Measurements from ENCODE around the gene ELAC2. TPM values are rescaled to one million over a fixed set of nuclear protein-coding genes. Genes with fewer than 3 reads are reported as not detected.

Gene ELAC2
- total RNA-seq, 1 experiment from 2014 or later, result 84.5 TPM

GRCh38 chr17:12994341-12995074, 23.3 kb downstream of the ELAC2 start (continued):
- TF ChIP-seq, protein P1, sequence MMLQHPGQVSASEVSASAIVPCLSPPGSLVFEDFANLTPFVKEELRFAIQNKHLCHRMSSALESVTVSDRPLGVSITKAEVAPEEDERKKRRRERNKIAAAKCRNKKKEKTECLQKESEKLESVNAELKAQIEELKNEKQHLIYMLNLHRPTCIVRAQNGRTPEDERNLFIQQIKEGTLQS (IDR thresholded peaks at IDR 0.05), result no peak
- TF ChIP-seq TCF7L2 (IDR thresholded peaks at IDR 0.05; ENCODE audit: borderline replicate concordance, extremely low read depth, insufficient read depth, insufficient read length), result no peak
- no peak for TF ChIP-seq SP1 (IDR thresholded peaks at IDR 0.05; ENCODE audit: low read depth)
- TF ChIP-seq, protein P2, sequence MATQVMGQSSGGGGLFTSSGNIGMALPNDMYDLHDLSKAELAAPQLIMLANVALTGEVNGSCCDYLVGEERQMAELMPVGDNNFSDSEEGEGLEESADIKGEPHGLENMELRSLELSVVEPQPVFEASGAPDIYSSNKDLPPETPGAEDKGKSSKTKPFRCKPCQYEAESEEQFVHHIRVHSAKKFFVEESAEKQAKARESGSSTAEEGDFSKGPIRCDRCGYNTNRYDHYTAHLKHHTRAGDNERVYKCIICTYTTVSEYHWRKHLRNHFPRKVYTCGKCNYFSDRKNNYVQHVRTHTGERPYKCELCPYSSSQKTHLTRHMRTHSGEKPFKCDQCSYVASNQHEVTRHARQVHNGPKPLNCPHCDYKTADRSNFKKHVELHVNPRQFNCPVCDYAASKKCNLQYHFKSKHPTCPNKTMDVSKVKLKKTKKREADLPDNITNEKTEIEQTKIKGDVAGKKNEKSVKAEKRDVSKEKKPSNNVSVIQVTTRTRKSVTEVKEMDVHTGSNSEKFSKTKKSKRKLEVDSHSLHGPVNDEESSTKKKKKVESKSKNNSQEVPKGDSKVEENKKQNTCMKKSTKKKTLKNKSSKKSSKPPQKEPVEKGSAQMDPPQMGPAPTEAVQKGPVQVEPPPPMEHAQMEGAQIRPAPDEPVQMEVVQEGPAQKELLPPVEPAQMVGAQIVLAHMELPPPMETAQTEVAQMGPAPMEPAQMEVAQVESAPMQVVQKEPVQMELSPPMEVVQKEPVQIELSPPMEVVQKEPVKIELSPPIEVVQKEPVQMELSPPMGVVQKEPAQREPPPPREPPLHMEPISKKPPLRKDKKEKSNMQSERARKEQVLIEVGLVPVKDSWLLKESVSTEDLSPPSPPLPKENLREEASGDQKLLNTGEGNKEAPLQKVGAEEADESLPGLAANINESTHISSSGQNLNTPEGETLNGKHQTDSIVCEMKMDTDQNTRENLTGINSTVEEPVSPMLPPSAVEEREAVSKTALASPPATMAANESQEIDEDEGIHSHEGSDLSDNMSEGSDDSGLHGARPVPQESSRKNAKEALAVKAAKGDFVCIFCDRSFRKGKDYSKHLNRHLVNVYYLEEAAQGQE (IDR thresholded peaks at IDR 0.05; ENCODE audit: low read depth), result no peak
- no peak for TF ChIP-seq SIN3A (IDR thresholded peaks at IDR 0.05; ENCODE audit: low read depth)
- no peak for TF ChIP-seq EGR1 (IDR thresholded peaks at IDR 0.05; ENCODE audit: low read depth)

- intact Hi-C loops (cut with micrococcal nuclease), result no loop called here
- no TSS peak for BruUV-seq (replicated peaks)
- POLR2A ChIA-PET, result no interaction called here
- no peak for TF ChIP-seq EZH2phosphoT487 (IDR thresholded peaks at IDR 0.05; ENCODE audit: borderline replicate concordance)
- no peak for TF ChIP-seq RAD21 (IDR thresholded peaks at IDR 0.05; ENCODE audit: low read depth)
- no peak for TF ChIP-seq ELF1 (IDR thresholded peaks at IDR 0.05; ENCODE audit: borderline replicate concordance, low read depth)
- no peak for TF ChIP-seq POLR2A (IDR thresholded peaks at IDR 0.05; ENCODE audit: borderline replicate concordance, extremely low read depth, insufficient read depth, insufficient read length)
- TF ChIP-seq ZFX (IDR thresholded peaks at IDR 0.05), result no peak
- TF ChIP-seq EZH2 (IDR thresholded peaks at IDR 0.05), result no peak
- TF ChIP-seq SP1 (IDR thresholded peaks at IDR 0.05; ENCODE audit: low read depth), result no peak
- TF ChIP-seq ZNF274 (IDR thresholded peaks at IDR 0.05; ENCODE audit: low read depth, low read length), result no peak
- TF ChIP-seq YY1 (IDR thresholded peaks at IDR 0.05; ENCODE audit: extremely low read depth, insufficient replicate concordance, low read depth, low read length), result no peak
- no peak for TF ChIP-seq ZBTB33 (IDR thresholded peaks at IDR 0.05; ENCODE audit: extremely low read depth, insufficient replicate concordance, low read length)
- no peak for TF ChIP-seq TCF7L2 (IDR thresholded peaks at IDR 0.05; ENCODE audit: borderline replicate concordance, extremely low read depth, insufficient read depth, insufficient read length)
- TF ChIP-seq SRF (IDR thresholded peaks at IDR 0.05; ENCODE audit: low read depth), result no peak
These were observed 24.2 kb downstream of the ELAC2 start for GRCh38 chr17:12993631-12994030.

More at GRCh38 chr17:12993631-12994030, 24.2 kb downstream of the ELAC2 start:
- ChIA-PET RAD21 (ENCODE audit: low non-redundant PET in 1 of 2, low total read pairs in 2 of 2, uncharacterized antibody in 2 of 2, unreplicated experiment in 2 of 2) (no interaction called here), CTCF (no interaction called here)
- no peaks in the 10 kb centered on the region for H3K4me1 ChIP-seq (ENCODE audit: control insufficient read depth in 1 of 2, insufficient read depth in 2 of 2, low read length in 2 of 2)
- H3K9ac ChIP-seq (ENCODE audit: low read length), result no peak overlapping the region
- H3K4me2 ChIP-seq (ENCODE audit: low read length), result no peak overlapping the region
- H3K27me3 ChIP-seq (ENCODE audit: insufficient read depth, low read length), result no peaks in the 10 kb centered on the region
- ATAC-seq (no peak), DNase-seq (ENCODE audit: low read depth, low spot score) (no peak)
- no peaks in the 10 kb centered on the region for H4K20me1 ChIP-seq (ENCODE audit: insufficient read depth)
- H3K79me2 ChIP-seq (ENCODE audit: insufficient read depth, low read length), result no peaks in the 10 kb centered on the region
- H2AFZ ChIP-seq (ENCODE audit: low read depth, low read length, poor library complexity, severe bottlenecking), result no peak overlapping the region
- H3K27ac ChIP-seq (ENCODE audit: low read depth, low read length), result no peak overlapping the region
- H3K36me3 ChIP-seq (ENCODE audit: control insufficient read depth in 1 of 2, insufficient read depth in 2 of 2, low read length in 2 of 2), result peaks cover 49 to 62% of the 10 kb centered on the region in 2 experiments; a peak in 3 of 4 replicates
- H3K9me2 ChIP-seq (ENCODE audit: insufficient read depth), result no peaks in the 10 kb centered on the region
- no peaks in the 10 kb centered on the region for H3K9me3 ChIP-seq (ENCODE audit: control insufficient read depth in 1 of 2, insufficient read depth in 1 of 2, low read depth in 1 of 2, low read length in 2 of 2)
- H3K4me3 ChIP-seq (replicated peaks in 1 of 2; ENCODE audit: low read depth in 1 of 2, low read length in 2 of 2), result no peak overlapping the region

Measured in HCT116 (cell line).